Mesenchymal stem cell (in vitro differentiated cells and primary cell): ENCODE results near the gene KIF13A.
"Not testable (repeated sequence)": the region's sequence is repeated elsewhere in the genome, so short reads cannot be mapped to it uniquely, and the experiment has no call there.

Experiments used
- DNase-seq: peaks from one replicate; pipeline ENCODE4 v3.0.0-alpha.2; 2013
- H2AFZ ChIP-seq: one replicate; pipeline ENCODE4 v1.6.1; 2013; ENCODE audit warnings: low read depth, mild to moderate bottlenecking, control low read depth, inconsistent platforms, low read length, moderate library complexity
- H2AK5ac ChIP-seq: 2 replicates; pipeline ENCODE4 v1.6.1; 2013; ENCODE audit warnings: low read length, moderate library complexity, mild to moderate bottlenecking, inconsistent platforms; ENCODE audit not compliant: severe bottlenecking
- H2BK120ac ChIP-seq: one replicate; pipeline ENCODE4 v1.6.1; 2013; ENCODE audit warnings: low read depth, mild to moderate bottlenecking, inconsistent platforms, low read length, moderate library complexity
- H2BK12ac ChIP-seq, 2 experiments: one replicate each; pipeline ENCODE4 v1.6.1; 2013; ENCODE audit warnings: inconsistent platforms in 2 of 2, low read length in 2 of 2, mild to moderate bottlenecking in 2 of 2, moderate library complexity in 2 of 2, control low read depth in 1 of 2
- H2BK15ac ChIP-seq: one replicate; pipeline ENCODE4 v1.6.1; 2013; ENCODE audit warnings: mild to moderate bottlenecking, low read depth, inconsistent platforms; ENCODE audit not compliant: poor library complexity, severe bottlenecking
- H2BK5ac ChIP-seq: 2 replicates; pipeline ENCODE4 v1.6.1; 2013; ENCODE audit warnings: low read depth, mild to moderate bottlenecking, low read length, control low read depth, inconsistent platforms; ENCODE audit not compliant: poor library complexity, severe bottlenecking
- H3K14ac ChIP-seq, 2 experiments: one replicate each; pipeline ENCODE4 v1.6.1; 2013; ENCODE audit warnings: inconsistent platforms in 2 of 2, low read length in 2 of 2, control low read depth in 1 of 2, mild to moderate bottlenecking in 1 of 2, moderate library complexity in 1 of 2
- H3K18ac ChIP-seq, 2 experiments: one replicate each; pipeline ENCODE4 v1.6.1; 2013; ENCODE audit warnings: inconsistent platforms in 2 of 2, low read length in 2 of 2, control low read depth in 1 of 2, low read depth in 1 of 2, mild to moderate bottlenecking in 1 of 2
- H3K23ac ChIP-seq, 2 experiments: one replicate each; pipeline ENCODE4 v1.6.1; 2013; ENCODE audit warnings: inconsistent platforms in 2 of 2, low read length in 2 of 2, mild to moderate bottlenecking in 2 of 2, moderate library complexity in 2 of 2, control low read depth in 1 of 2
- H3K27ac ChIP-seq: 2 replicates; pipeline ENCODE4 v1.5.1; 2013; ENCODE audit warnings: mild to moderate bottlenecking, moderate library complexity, low read length, control low read depth, inconsistent platforms; ENCODE audit not compliant: poor library complexity, severe bottlenecking
- H3K27me3 ChIP-seq, 2 experiments: 2 replicates each; pipeline versions ENCODE4 v1.6.1 to v1.7.0; 2013; ENCODE audit warnings: low read length in 2 of 2, mild to moderate bottlenecking in 2 of 2, moderate library complexity in 2 of 2, control low read depth in 1 of 2, inconsistent platforms in 1 of 2; ENCODE audit not compliant: control insufficient read depth in 1 of 2, insufficient read depth in 1 of 2
- H3K36me3 ChIP-seq, 2 experiments: 2 replicates each; pipeline versions ENCODE4 v1.6.1 to v1.7.0; 2013; ENCODE audit warnings: low read length in 2 of 2, control low read depth in 1 of 2, inconsistent platforms in 1 of 2, low read depth in 1 of 2, mild to moderate bottlenecking in 1 of 2; ENCODE audit not compliant: insufficient read depth in 2 of 2, control insufficient read depth in 1 of 2
- H3K4ac ChIP-seq, 2 experiments: one replicate each; pipeline ENCODE4 v1.6.1; 2013; ENCODE audit warnings: inconsistent platforms in 2 of 2, low read length in 2 of 2, mild to moderate bottlenecking in 2 of 2, moderate library complexity in 2 of 2, control low read depth in 1 of 2, low read depth in 1 of 2
- H3K4me1 ChIP-seq: 2 replicates; pipeline ENCODE4 v1.6.1; 2013; ENCODE audit warnings: low read depth, low read length, control low read depth; ENCODE audit not compliant: control insufficient read depth, insufficient read depth
- H3K4me2 ChIP-seq: 2 replicates; pipeline ENCODE4 v1.6.1; 2013; ENCODE audit warnings: low read length, mild to moderate bottlenecking, inconsistent platforms; ENCODE audit not compliant: poor library complexity, severe bottlenecking
- H3K4me3 ChIP-seq, 2 experiments: 2 replicates each; pipeline versions ENCODE4 v1.5.1 to v1.7.0; 2013; ENCODE audit warnings: low read length in 2 of 2, mild to moderate bottlenecking in 2 of 2, control low read depth in 1 of 2, low read depth in 1 of 2; ENCODE audit not compliant: insufficient read depth in 1 of 2
- H3K79me1 ChIP-seq: replicated peaks from 2 replicates; pipeline ENCODE4 v1.6.1; 2013; ENCODE audit warnings: mild to moderate bottlenecking, control low read depth, low read length, inconsistent platforms; ENCODE audit not compliant: poor library complexity, severe bottlenecking
- H3K9ac ChIP-seq: 2 replicates; pipeline ENCODE4 v1.7.0; 2013; ENCODE audit warnings: mild to moderate bottlenecking, low read length, moderate library complexity
- H3K9me3 ChIP-seq: 2 replicates; pipeline ENCODE4 v1.7.0; 2013; ENCODE audit warnings: mild to moderate bottlenecking, low read length; ENCODE audit not compliant: control insufficient read depth
- H4K8ac ChIP-seq: one replicate; pipeline ENCODE4 v1.6.1; 2013; ENCODE audit warnings: inconsistent platforms, mild to moderate bottlenecking, low read length, moderate library complexity
- H4K91ac ChIP-seq: one replicate; pipeline ENCODE4 v1.6.1; 2013; ENCODE audit warnings: mild to moderate bottlenecking, low read length, inconsistent platforms
- WGBS: methylation state at CpG from one replicate; pipeline ENCODE4 v1.1.7; 2013; ENCODE audit warnings: mixed read lengths; 5-methylcytosine and 5-hydroxymethylcytosine counted together

Gene KIF13A

DNA sequence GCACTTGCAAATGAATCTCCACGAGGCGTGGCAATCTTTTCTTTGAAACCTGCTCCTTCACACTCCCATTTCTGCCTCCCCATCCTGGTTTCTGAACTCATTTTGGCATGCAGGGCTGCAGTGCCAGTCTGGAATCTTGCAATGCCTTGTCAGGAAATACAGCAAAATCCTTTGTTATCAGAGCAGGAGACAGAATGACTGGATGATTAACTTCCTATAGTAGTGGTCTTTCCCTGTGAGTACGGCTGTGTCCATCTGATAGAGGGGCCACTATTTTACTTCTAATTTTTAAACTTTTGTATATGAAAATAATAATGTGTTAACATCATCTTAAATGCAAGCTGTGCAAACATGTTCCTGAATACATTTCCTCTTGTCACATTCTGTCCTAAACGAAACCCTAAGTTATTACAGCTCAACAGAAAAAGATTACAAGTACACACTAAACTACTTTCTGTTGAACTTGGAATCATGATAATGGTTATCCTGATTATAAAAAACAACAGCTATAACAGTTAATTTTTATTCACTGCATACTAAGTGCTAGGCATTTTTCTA lies 140.2 kb downstream of the KIF13A start:
- Histone ChIP-seq H3K4me3 (no peak overlapping the region), H3K4me1 (no peaks in the 10 kb centered on the region), H4K8ac (no peak overlapping the region), H2AK5ac (no peak overlapping the region), H3K4me2 (no peak overlapping the region), H3K27me3 (no peaks in the 10 kb centered on the region), H3K9me3 (no peaks in the 10 kb centered on the region), H3K4ac (no peak overlapping the region), H3K23ac (no peak overlapping the region), H3K14ac (no peak overlapping the region), H2BK5ac (no peak overlapping the region), H2BK15ac (no peak overlapping the region), H4K91ac (no peak overlapping the region), H3K18ac (no peak overlapping the region), H2BK120ac (no peak overlapping the region), H3K27ac (no peak overlapping the region), H3K9ac (no peak overlapping the region), H2BK12ac (no peak overlapping the region), H3K36me3 (peaks cover 3 to 79% of the 10 kb centered on the region in 2 experiments), H3K79me1 (peaks cover 3% of the 10 kb centered on the region), H2AFZ (no peak overlapping the region)
- WGBS: 93% methylated on average over 3 of the region's 4 CpGs
- no peak for DNase-seq

DNA sequence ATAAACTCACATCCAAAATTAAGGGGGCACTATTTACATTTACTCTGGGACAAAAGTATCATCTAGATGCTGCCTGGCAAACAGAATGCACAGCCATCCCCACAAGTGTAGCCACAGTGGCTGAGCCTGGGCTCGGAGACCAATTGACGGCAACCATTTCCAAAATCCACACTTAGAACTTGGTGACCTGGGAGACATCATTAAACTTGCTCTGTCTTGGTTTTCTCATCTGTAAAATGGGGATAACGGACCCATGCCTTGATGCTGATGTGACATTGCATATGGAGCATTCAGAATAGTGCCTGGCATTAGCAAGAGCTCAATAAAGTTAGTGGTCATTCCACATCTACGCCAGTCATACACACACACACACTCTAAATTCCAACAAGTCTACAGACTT lies 140.7 kb downstream of the KIF13A start:
- no peak overlapping the region for H3K27ac ChIP-seq
- no peak for DNase-seq
- H3K4me1 ChIP-seq: no peaks in the 10 kb centered on the region
- no peaks in the 10 kb centered on the region for H3K9me3 ChIP-seq
- no peak overlapping the region for H2BK120ac ChIP-seq
- no peak overlapping the region for H4K91ac ChIP-seq
- no peak overlapping the region for H3K4me3 ChIP-seq
- H3K14ac ChIP-seq: no peak overlapping the region
- H3K27me3 ChIP-seq: no peaks in the 10 kb centered on the region
- no peak overlapping the region for H3K18ac ChIP-seq
- no peak overlapping the region for H4K8ac ChIP-seq
- H3K4me2 ChIP-seq: no peak overlapping the region
- no peak overlapping the region for H2BK12ac ChIP-seq
- WGBS: 97% methylated on average over 4 of the region's 4 CpGs
- no peak overlapping the region for H2BK15ac ChIP-seq
- H3K36me3 ChIP-seq: peaks cover 3 to 80% of the 10 kb centered on the region in 2 experiments
- H3K9ac ChIP-seq: no peak overlapping the region
- H3K4ac ChIP-seq: no peak overlapping the region
- H2AK5ac ChIP-seq: no peak overlapping the region
- H2AFZ ChIP-seq: no peak overlapping the region
- H3K23ac ChIP-seq: no peak overlapping the region
- peaks cover 3% of the 10 kb centered on the region for H3K79me1 ChIP-seq
- no peak overlapping the region for H2BK5ac ChIP-seq

DNA sequence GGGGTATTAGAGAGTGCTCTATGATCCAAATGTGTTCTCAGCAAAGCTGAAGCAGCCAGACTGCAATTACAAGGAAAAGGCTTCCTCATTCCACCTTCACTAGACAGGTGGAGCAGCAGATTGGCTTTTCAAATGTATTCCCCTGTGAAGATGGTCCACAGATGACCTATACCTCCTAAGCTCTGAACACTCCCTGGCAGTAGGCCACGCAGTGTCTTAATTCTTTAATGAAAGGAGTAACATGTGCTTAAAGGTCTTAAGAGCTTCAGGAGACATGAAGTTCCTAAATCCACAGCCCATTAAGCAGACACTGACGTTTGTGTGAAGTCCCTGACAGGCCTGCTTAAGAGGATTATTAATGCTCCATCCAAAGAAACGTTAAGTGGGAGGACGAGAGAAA lies 141.8 kb downstream of the KIF13A start:
- Histone ChIP-seq H2AFZ (no peak overlapping the region), H2BK5ac (no peak overlapping the region), H2AK5ac (no peak overlapping the region), H3K9me3 (no peaks in the 10 kb centered on the region), H3K27ac (no peak overlapping the region), H3K9ac (no peak overlapping the region), H3K4me2 (no peak overlapping the region), H3K23ac (no peak overlapping the region), H2BK120ac (no peak overlapping the region), H3K27me3 (no peaks in the 10 kb centered on the region), H3K4ac (no peak overlapping the region), H4K91ac (no peak overlapping the region), H3K14ac (no peak overlapping the region), H3K4me3 (no peak overlapping the region), H4K8ac (no peak overlapping the region), H3K4me1 (no peaks in the 10 kb centered on the region), H3K79me1 (no peaks in the 10 kb centered on the region), H2BK12ac (no peak overlapping the region), H3K18ac (no peak overlapping the region), H2BK15ac (no peak overlapping the region), H3K36me3 (peaks cover 3 to 81% of the 10 kb centered on the region in 2 experiments)
- WGBS: 62% methylated on average over 4 of the region's 4 CpGs
- no peak for DNase-seq

DNA sequence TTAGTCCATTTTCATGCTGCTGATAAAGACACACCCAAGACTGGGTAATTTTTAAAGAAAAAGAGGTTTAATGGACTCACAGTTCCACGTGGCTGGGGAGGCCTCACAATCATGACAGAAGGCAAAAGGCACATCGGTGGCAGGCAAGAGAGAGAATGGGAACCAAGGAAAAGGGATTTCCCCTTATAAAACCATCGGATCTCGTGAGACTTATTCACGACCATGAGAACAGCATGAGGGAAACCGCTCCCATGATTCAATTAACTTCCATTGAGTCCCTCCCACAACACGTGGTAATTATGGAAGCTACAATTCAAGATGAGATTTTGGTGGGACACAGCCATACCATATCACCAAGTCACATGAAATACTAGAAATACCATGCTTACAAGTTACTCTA lies 142.5 kb downstream of the KIF13A start:
- not testable (repeated sequence) for H3K4me2 ChIP-seq, H3K79me1 ChIP-seq, H3K27me3 ChIP-seq, H2BK5ac ChIP-seq, H4K8ac ChIP-seq, H3K9me3 ChIP-seq, H4K91ac ChIP-seq, DNase-seq, H2AFZ ChIP-seq, H2BK120ac ChIP-seq, H3K27ac ChIP-seq, H3K9ac ChIP-seq, H2BK12ac ChIP-seq, H3K14ac ChIP-seq, H3K4ac ChIP-seq, H3K4me1 ChIP-seq, H3K18ac ChIP-seq, H2BK15ac ChIP-seq, H3K4me3 ChIP-seq, H3K23ac ChIP-seq, H2AK5ac ChIP-seq
- H3K36me3 ChIP-seq: peaks cover 3 to 77% of the 10 kb centered on the region in 2 experiments
- 93% methylated on average over 7 of the region's 7 CpGs for WGBS
